ENCODE measurements around the gene MATN3. TPM values are rescaled to one million over a fixed set of nuclear protein-coding genes. Genes with fewer than 3 reads are reported as not detected.
"Not testable (repeated sequence)": the region's sequence is repeated elsewhere in the genome, so short reads cannot be mapped to it uniquely, and the experiment has no call there.

Gene MATN3
- 0.56 TPM for total RNA-seq

GRCh38 chr2:20012282-20013125 is at the start of gene MATN3:
Gene MATN3, minus strand, starts transcription at chr2:20012668. Its CDS starts 37 bp downstream, at chr2:20012631.
- peak; percentile 68 for ATAC-seq

DNA sequence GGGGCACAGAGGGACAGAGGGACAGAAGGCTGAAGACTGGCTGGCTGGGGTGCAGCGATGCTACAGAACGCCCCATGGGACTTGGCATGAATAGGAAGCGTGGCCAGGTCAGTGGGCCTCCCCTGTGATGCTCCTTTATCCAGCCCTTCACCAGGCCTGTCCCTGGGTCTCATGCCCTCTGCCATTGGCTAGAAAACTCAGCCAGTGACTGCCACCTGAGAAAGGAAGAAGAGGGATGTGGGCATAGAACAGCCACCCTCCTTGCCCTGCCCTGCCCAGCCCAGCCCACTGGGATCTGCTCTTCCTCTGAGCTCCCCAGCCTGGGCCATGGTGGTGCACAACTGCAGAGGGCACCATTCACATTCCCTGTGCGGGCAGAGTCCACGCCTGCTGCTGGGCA is 49.5 kb upstream of the MATN3 start:
- no peak for ATAC-seq

GRCh38 chr2:20061476-20061875 is 49.0 kb upstream of the MATN3 start:
- ATAC-seq: no peak

- ATAC-seq: no peak
Measured at GRCh38 chr2:20060106-20060505, 47.6 kb upstream of the MATN3 start.

GRCh38 chr2:20057268-20057667 is 44.8 kb upstream of the MATN3 start:
- ATAC-seq: no peak

DNA sequence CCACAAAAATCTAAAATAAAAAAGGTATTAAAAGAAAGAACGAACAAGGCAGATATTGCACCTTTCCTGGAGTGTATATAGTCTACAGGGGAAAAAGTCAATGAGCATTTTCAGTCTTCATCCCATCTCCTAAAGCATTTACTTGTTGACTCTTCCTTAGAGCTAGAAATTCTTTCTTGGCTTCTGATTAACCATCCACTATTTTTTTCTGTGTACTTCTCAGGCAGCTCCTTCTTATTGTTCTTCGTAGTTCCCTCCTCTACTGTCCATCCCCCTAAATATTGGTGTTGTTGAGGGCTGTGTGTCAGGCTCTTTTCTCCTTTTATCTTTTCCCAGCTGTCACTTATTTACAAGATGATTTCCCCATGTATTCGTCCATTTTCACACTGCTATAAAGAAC is 42.5 kb upstream of the MATN3 start:
- no peak for ATAC-seq

GRCh38 chr2:20054119-20054518 is 41.7 kb upstream of the MATN3 start:
- no peak for ATAC-seq

DNA sequence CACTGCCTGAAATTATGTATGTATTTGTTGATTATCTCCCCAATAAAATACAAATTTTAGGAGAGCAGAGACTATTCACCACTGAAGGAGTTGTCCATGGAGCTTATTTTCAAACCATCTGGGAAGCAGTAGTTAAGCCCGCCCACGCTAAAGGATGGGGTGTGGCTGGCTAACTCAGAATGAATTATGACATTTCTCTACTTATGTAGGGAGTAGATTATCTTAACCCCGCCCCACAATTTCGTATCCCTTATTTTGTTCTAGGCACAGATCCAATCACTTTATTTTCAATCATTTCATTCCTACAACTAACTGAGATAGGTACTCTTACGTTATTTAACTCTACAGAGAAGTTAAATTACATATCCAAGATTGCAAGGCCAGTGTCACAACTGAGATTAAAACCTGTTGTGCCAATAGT is 40.4 kb upstream of the MATN3 start:
- peak; percentile 62 for ATAC-seq

DNA sequence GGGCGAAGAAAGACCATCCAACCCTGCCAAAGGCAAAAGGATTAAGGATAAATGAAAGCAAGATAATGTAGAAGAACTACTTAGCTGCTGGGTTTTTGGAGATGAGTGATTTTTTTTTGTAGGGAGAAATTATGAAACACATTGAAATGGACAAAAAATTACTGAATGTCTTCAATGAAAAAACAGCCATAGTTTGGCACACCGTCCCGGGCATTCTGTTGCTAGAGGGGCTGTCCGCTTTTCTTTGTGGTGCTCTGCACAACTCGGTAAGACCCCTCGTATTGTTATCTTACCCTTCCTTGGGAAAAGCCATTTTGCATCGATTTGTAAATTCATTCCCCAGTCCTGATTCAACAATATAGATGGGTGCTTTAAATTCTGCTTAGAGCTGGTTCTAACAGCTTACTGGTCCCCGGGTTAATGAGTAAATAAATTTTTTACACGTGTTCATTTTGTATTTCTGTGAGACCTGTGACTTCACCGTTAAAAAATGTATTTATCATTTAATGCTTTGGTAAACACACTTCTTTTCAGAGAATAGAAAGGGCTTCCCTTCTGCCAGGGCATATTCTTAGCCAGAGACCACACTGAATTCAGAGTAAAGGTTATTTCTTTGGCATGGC is 39.9 kb upstream of the MATN3 start:
- ATAC-seq: no peak

DNA sequence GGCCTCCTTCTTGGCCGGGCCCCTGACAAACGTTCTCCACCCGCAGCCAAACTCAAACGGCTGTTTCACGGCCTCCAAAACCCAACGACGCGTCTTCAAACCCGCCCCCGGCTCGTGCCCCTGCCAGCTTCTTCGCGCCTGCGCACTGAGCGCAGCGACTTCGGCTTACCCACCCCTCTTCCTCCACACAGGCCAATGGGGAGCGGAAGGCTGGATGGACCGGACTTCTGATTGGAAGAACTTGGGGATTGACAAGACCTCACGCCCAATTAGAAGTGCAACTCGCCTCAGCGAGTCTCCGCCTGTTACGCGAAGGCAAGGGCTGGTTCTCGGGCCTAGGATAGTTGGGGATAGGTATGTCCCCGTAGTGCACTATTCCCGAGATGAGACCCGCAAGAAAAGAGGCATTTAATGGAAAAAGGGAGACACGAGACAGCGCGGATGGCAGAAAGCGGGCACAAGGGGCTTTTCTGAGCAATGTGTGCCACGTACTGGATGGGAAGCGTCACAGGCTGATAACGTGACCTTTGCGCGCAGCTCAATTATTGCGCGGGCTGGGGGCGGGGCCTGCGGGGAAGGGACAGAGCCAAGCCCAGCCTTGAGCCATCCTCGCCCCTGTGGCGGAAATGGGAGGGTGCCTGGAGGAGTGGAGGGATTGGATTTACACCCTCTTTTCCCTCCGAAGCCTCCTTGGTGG is 39.2 kb upstream of the MATN3 start, which contains the start of gene LAPTM4A:
Gene LAPTM4A, minus strand, starts transcription at position 97 of the 697 bp plus-strand sequence. CDS start 108 bp downstream, outside the sequence.
- ATAC-seq: peak; percentile 97

- no peak for ATAC-seq
Measured at GRCh38 chr2:20050646-20051531, 38.4 kb upstream of the MATN3 start.

GRCh38 chr2:20050104-20050645 is 37.7 kb upstream of the MATN3 start:
- ATAC-seq: no peak

DNA sequence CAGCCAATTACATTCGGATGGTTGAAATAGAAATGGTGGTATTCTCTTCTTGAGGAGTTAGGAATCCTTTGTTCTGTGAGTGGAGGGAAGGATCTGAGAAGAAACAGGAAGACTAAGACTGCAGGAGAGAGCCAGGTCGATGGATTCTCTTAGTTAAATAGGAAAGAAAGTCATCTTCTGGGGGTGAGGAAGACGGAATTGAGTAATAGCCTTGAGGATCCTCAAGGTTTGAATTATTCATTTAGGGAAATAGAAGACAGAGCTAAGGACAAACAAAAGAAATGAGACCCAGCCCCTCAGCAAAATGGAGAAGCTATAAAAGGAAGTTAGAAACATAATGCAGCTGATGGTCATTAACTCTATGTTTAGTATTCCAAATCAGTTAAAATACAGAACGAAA is 37.2 kb upstream of the MATN3 start:
- ATAC-seq: no peak

- ATAC-seq: no peak
Measured at GRCh38 chr2:20048488-20049448, 36.3 kb upstream of the MATN3 start.

DNA sequence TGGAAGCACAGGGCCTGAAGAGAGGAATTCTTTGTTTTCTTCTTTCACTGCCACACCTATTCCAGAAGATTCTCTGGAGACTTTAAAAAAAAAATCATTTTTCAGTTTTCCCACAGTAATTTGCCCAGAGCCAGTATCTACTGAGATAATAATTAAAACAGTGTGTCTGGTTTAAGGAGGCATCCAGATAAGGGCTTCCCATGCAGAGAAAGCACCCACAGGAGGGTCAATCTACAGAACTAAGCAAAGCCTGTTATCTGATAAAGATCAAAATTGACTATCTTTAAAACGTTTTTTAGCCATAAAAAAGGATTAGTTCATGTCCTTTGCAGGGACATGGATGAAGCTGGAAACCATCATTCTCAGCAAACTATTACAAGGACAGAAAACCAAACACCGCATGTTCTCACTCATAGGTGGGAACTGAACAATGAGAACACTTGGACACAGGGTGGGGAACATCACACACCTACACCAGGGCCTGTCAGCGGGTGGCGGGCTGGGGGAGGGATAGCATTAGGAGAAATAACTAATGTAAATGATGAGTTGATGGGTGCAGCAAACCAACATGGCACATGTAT is 33.3 kb upstream of the MATN3 start:
- ATAC-seq: not testable (repeated sequence)

DNA sequence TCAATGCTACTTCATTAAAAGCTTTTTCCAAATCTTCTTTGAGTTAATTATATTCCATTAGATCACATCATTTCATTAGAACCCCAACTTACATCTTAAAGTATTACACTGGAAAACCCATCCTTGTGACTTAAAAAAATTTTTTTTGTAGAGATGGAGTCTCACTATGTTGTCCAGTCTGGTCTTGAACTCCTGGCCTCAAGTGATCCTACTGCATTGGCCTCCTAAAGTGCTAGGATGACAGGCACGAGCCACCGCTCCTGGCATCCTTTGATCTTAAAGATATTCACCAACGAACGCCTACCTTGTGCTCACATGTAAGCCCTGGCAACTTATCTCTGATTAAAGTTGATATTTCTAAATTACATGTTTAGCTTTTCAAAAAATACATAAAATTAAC is 32.3 kb upstream of the MATN3 start:
- ATAC-seq: no peak

- ATAC-seq: no peak
Measured at GRCh38 chr2:20042531-20042930, 30.1 kb upstream of the MATN3 start.

DNA sequence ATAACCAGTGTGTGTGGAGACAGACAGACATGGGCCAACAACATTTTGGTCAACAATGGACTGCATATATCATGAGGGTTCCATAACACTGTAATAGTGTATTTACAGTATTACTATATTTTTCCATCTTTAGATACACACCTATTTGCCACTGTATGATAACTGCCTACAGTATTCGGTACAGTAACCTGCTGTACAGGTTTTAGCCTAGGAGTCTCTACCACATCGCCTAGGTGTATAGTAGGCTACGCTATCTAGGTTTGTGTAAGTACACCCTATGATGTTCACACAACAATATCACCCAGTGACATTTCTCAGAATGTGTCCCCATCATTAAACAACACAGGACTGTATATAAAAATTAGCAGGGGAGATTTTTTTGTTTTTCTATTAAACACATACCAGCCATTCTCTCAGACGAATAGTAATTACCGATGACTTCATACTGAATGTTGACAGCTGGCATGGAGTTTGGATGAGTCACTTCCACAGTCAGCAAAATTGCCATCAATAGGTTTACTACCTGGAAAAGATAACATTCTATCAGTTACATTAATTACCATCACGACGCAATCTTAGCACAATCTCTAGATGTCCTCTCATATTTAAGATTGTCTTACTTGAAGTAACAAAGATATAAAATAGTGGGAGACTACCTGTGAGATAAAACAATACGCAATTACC is 28.2 kb upstream of the MATN3 start:
- ATAC-seq: peak; percentile 82

- no peak for ATAC-seq
Measured at GRCh38 chr2:20037660-20038059, 25.2 kb upstream of the MATN3 start.
